ENCODE data around the gene EPHA10.

Gene EPHA10

DNA sequence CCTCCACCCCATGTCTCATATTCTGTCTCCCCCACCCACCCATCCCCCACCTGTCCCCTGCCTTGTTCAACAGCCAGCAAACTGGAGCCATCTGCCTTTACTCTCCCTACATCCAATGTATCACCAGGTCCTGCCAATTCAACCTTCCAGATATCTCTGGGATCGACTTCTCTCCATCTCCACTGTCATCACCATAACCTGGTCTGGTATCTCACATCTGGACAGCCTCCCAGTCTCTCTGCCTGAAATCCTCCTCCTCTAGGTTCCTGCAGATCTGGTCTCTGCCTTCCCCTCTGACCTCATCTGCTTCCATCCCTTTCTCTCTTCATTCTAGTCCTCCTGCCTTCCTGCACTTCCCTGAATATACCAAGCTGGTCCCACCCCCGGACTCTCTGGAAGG, 94.8 kb downstream of the EPHA10 start:
- DNase-seq = no peak

DNA sequence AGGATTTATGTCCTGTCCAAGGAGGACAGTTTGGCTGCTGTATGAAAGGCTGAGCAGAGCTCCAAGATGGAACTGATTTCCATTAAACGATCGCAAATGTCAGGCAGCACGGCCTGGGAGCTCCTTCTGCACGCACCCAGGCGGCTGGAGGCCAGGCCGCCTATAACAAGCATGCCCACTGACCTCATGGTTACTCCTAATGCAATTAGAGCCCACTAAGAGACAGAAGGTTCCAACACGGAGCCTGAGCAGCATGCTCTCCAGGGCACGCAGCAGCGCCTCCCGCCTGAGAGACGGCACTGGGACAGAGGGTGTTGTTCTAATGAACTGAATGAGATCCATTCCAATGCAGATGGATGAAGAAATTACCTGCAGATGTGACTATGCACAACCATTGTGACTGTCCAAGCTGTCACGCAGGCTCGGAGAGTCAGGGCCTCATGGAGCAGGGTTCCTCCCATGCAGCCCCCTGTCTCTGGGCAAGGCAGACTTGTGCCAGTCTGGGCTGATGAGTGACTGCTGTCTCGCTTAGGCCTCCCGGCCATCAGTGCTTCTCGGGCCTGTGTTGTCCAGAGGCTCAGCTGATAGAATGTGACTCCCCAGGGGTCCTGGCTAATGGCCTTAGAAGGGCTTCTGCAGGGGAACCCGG, 97.8 kb downstream of the EPHA10 start:
- DNase-seq = no peak

DNA sequence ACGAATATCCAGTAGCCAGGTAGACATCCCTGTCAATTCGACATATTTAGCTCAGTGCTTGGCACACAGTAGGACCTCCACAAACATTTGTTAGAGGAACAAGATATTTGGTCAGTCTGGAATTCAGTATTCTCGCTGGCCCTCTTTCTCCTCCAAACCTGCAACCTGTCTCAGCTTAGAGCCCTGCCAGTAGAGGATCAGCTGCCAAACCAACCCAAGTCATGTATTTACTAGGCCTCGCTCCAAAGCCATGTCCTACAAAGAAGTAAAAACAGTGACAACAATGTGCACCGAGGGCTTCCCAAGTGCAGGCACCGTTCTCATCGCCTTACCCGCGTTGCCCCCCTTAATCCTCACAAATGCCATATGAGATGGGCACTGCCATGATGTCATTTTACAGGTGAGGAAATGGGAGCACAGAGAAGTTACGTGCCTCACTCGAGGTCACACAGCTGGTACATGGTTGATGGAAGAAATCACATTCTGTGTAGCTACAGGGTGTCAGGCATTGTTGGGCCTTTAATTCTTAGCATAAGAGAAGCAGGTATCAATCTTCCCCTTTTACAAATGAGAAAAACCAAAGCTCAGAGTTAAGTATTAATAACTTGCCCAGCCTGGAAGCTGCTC, 98.6 kb downstream of the EPHA10 start:
- no peak for DNase-seq
